Muscle layer of duodenum (tissue), 2 donors: ENCODE data around the gene NAP1L4.

Source experiments
- H3K27ac ChIP-seq: one replicate; pipeline ENCODE4 v1.7.0; 2013; ENCODE audit warnings: mild to moderate bottlenecking, low read length
- H3K27me3 ChIP-seq: one replicate; pipeline ENCODE4 v1.7.0; 2013; ENCODE audit warnings: low read depth, mild to moderate bottlenecking, control low read depth, low read length
- H3K36me3 ChIP-seq, 2 donors: one replicate each; pipeline ENCODE4 v1.7.0; 2013; ENCODE audit warnings: low read length in 2 of 2, control low read depth in 1 of 2, mild to moderate bottlenecking in 1 of 2; ENCODE audit not compliant: insufficient read depth in 2 of 2, control insufficient read depth in 1 of 2
- H3K4me1 ChIP-seq, 2 donors: one replicate each; pipeline ENCODE4 v1.7.0; 2013; ENCODE audit warnings: low read length in 2 of 2, mild to moderate bottlenecking in 2 of 2, control low read depth in 1 of 2, moderate library complexity in 1 of 2; ENCODE audit not compliant: insufficient read depth in 2 of 2, control insufficient read depth in 1 of 2
- H3K4me3 ChIP-seq, 2 donors: one replicate each; pipeline ENCODE4 v1.7.0; 2013; ENCODE audit warnings: low read length in 2 of 2, low read depth in 1 of 2, mild to moderate bottlenecking in 1 of 2
- H3K9me3 ChIP-seq, 2 donors: one replicate each; pipeline ENCODE4 v1.7.0; 2013; ENCODE audit warnings: low read length in 2 of 2, control low read depth in 1 of 2, mild to moderate bottlenecking in 1 of 2; ENCODE audit not compliant: control insufficient read depth in 1 of 2
- donor health status: healthy.

NAP1L4 gene

GRCh38 chr11:2898366-2899079 lies 93.6 kb downstream of the NAP1L4 start:
- Histone ChIP-seq H3K27ac (peak overlapping the region; percentile 2), H3K4me3 (no peak overlapping the region), H3K4me1 (peaks cover 6 to 8% of the 10 kb centered on the region in 2 donors), H3K36me3 (no peaks in the 10 kb centered on the region), H3K27me3 (no peaks in the 10 kb centered on the region), H3K9me3 (no peaks in the 10 kb centered on the region)

GRCh38 chr11:2897048-2897447 lies 95.1 kb downstream of the NAP1L4 start:
- Histone ChIP-seq H3K27ac (no peak overlapping the region), H3K9me3 (no peaks in the 10 kb centered on the region), H3K27me3 (no peaks in the 10 kb centered on the region), H3K4me3 (no peak overlapping the region), H3K36me3 (no peaks in the 10 kb centered on the region), H3K4me1 (peaks cover 3 to 12% of the 10 kb centered on the region in 2 donors)

- Histone ChIP-seq H3K4me3 (no peak overlapping the region), H3K4me1 (peaks cover 5 to 20% of the 10 kb centered on the region in 2 donors), H3K27me3 (no peaks in the 10 kb centered on the region), H3K27ac (no peak overlapping the region), H3K9me3 (no peaks in the 10 kb centered on the region), H3K36me3 (no peaks in the 10 kb centered on the region)
Measured at GRCh38 chr11:2896047-2896446, 96.1 kb downstream of the NAP1L4 start.
